ENCODE results near the gene WDFY4. TPM values are rescaled to one million over a fixed set of nuclear protein-coding genes. Genes with fewer than 3 reads are reported as not detected.

Gene WDFY4
- total RNA-seq, 2 donors from 2014 or later, result not detected

GRCh38 chr10:48835781-48836180 lies 151.1 kb downstream of the WDFY4 start:
- H3K9me3 Mint-ChIP-seq, result peaks cover 5% of the 10 kb centered on the region
- Histone ChIP-seq H3K4me1 (ENCODE audit: control insufficient read depth, insufficient read depth, low read length) (no peaks in the 10 kb centered on the region), H3K27ac (ENCODE audit: low read depth, low read length) (no peak overlapping the region), H3K36me3 (ENCODE audit: control insufficient read depth, insufficient read depth, low read length) (no peaks in the 10 kb centered on the region), H3K27me3 (ENCODE audit: control insufficient read depth, insufficient read depth, low read length, poor library complexity, severe bottlenecking) (no peaks in the 10 kb centered on the region), H3K9ac (ENCODE audit: extremely low read depth, low read length, poor library complexity, severe bottlenecking) (no peak overlapping the region), H3K9me3 (ENCODE audit: control insufficient read depth, low read length) (peaks cover 5% of the 10 kb centered on the region), H3K4me3 (ENCODE audit: low read length) (no peak overlapping the region)
- H3K27ac Mint-ChIP-seq, result no peak overlapping the region
- H3K4me3 Mint-ChIP-seq, result no peak overlapping the region
- 81 to 84% methylated on average over 1 to 2 of the region's 2 CpGs for WGBS, 2 experiments (ENCODE audit: insufficient coverage in 1 of 2, insufficient read length in 1 of 2)
- DNase-seq, result no peak
- peaks cover 82% of the 10 kb centered on the region for H3K27me3 Mint-ChIP-seq (ENCODE audit: insufficient read depth)
- H3K4me1 Mint-ChIP-seq, result peaks cover 18% of the 10 kb centered on the region
- H3K36me3 Mint-ChIP-seq (ENCODE audit: low read depth), result no peaks in the 10 kb centered on the region
- no peak for TF ChIP-seq CTCF (conservative IDR thresholded peaks at IDR 0.05)

- Mint-ChIP-seq H3K4me3 (no peak overlapping the region), H3K9me3 (peaks cover 5% of the 10 kb centered on the region), H3K36me3 (ENCODE audit: low read depth) (no peaks in the 10 kb centered on the region), H3K27me3 (ENCODE audit: insufficient read depth) (peaks cover 77% of the 10 kb centered on the region), H3K27ac (no peak overlapping the region), H3K4me1 (peaks cover 18% of the 10 kb centered on the region)
- 94 to 100% methylated on average over 2 of the region's 2 CpGs for WGBS, 2 experiments (ENCODE audit: insufficient coverage in 1 of 2, insufficient read length in 1 of 2)
- no peak overlapping the region for H3K4me3 ChIP-seq (ENCODE audit: low read length)
- H3K36me3 ChIP-seq (ENCODE audit: control insufficient read depth, insufficient read depth, low read length), result no peaks in the 10 kb centered on the region
- no peaks in the 10 kb centered on the region for H3K4me1 ChIP-seq (ENCODE audit: control insufficient read depth, insufficient read depth, low read length)
- DNase-seq, result no peak
- no peak overlapping the region for H3K9ac ChIP-seq (ENCODE audit: extremely low read depth, low read length, poor library complexity, severe bottlenecking)
- no peaks in the 10 kb centered on the region for H3K27me3 ChIP-seq (ENCODE audit: control insufficient read depth, insufficient read depth, low read length, poor library complexity, severe bottlenecking)
- H3K27ac ChIP-seq (ENCODE audit: low read depth, low read length), result no peak overlapping the region
- peaks cover 5% of the 10 kb centered on the region for H3K9me3 ChIP-seq (ENCODE audit: control insufficient read depth, low read length)
- no peak for TF ChIP-seq CTCF (conservative IDR thresholded peaks at IDR 0.05)
Observed at GRCh38 chr10:48836605-48837004, 151.9 kb downstream of the WDFY4 start.

GRCh38 chr10:48838834-48839233 lies 154.2 kb downstream of the WDFY4 start:
- Mint-ChIP-seq H3K27ac (no peak overlapping the region), H3K36me3 (ENCODE audit: low read depth) (no peaks in the 10 kb centered on the region), H3K9me3 (no peaks in the 10 kb centered on the region), H3K27me3 (ENCODE audit: insufficient read depth) (peaks cover 60% of the 10 kb centered on the region), H3K4me1 (peaks cover 13% of the 10 kb centered on the region), H3K4me3 (no peak overlapping the region)
- Histone ChIP-seq H3K4me1 (ENCODE audit: control insufficient read depth, insufficient read depth, low read length) (no peaks in the 10 kb centered on the region), H3K27me3 (ENCODE audit: control insufficient read depth, insufficient read depth, low read length, poor library complexity, severe bottlenecking) (no peaks in the 10 kb centered on the region), H3K9me3 (ENCODE audit: control insufficient read depth, low read length) (no peaks in the 10 kb centered on the region), H3K36me3 (ENCODE audit: control insufficient read depth, insufficient read depth, low read length) (no peaks in the 10 kb centered on the region), H3K4me3 (ENCODE audit: low read length) (no peak overlapping the region), H3K27ac (ENCODE audit: low read depth, low read length) (no peak overlapping the region), H3K9ac (ENCODE audit: extremely low read depth, low read length, poor library complexity, severe bottlenecking) (no peak overlapping the region)
- DNase-seq, result no peak
- 70 to 73% methylated on average over 5 of the region's 5 CpGs for WGBS, 2 experiments (ENCODE audit: insufficient coverage in 1 of 2, insufficient read length in 1 of 2)
- no peak for TF ChIP-seq CTCF (conservative IDR thresholded peaks at IDR 0.05)

Data from endodermal cell (in vitro differentiated cells).